Ishikawa (cell line): ENCODE results near the gene RIPOR1.

ENCODE experiments used
- CEBPB ChIP-seq: IDR thresholded peaks from 2 replicates; pipeline ENCODE4 v1.6.1; 2012
- CREB1 ChIP-seq: IDR thresholded peaks from 2 replicates; pipeline ENCODE4 v1.6.1; 2012; ENCODE audit warnings: low read depth
- EGR1 ChIP-seq: IDR thresholded peaks from 2 replicates; pipeline ENCODE4 v1.6.1; 2012
- EP300 ChIP-seq: IDR thresholded peaks from 2 replicates; pipeline ENCODE4 v1.6.1; 2012; ENCODE audit warnings: borderline replicate concordance
- FOXM1 ChIP-seq: IDR thresholded peaks from 2 replicates; pipeline ENCODE4 v1.6.1; 2012; ENCODE audit warnings: low read depth, borderline replicate concordance
- NFIC ChIP-seq: IDR thresholded peaks from 2 replicates; pipeline ENCODE4 v1.6.1; 2012
- RAD21 ChIP-seq: IDR thresholded peaks from 2 replicates; pipeline ENCODE4 v1.6.1; 2012; ENCODE audit warnings: low read depth
- TAF1 ChIP-seq: IDR thresholded peaks from 2 replicates; pipeline ENCODE4 v1.6.1; 2012; ENCODE audit warnings: low read depth, mild to moderate bottlenecking
- TCF12 ChIP-seq: IDR thresholded peaks from 2 replicates; pipeline ENCODE4 v1.6.1; 2012; ENCODE audit warnings: low read depth
- TEAD4 ChIP-seq: IDR thresholded peaks from 2 replicates; pipeline ENCODE4 v1.6.1; 2012
- YY1 ChIP-seq: IDR thresholded peaks from 2 replicates; pipeline ENCODE4 v1.6.1; 2012; ENCODE audit warnings: low read depth
- ZBTB7A ChIP-seq: IDR thresholded peaks from 2 replicates; pipeline ENCODE4 v1.6.1; 2012; ENCODE audit warnings: low read depth
- TF ChIP-seq, protein P1 (sequence below): IDR thresholded peaks from 2 replicates; pipeline ENCODE4 v1.6.1; 2012
- TF ChIP-seq, protein P2 (sequence below): IDR thresholded peaks from 2 replicates; pipeline ENCODE4 v1.6.1; 2012
- TF ChIP-seq, protein P3 (sequence below): IDR thresholded peaks from 2 replicates; pipeline ENCODE4 v1.6.1; 2012; ENCODE audit warnings: low read depth, mild to moderate bottlenecking

RIPOR1 gene

GRCh38 chr16:67571464-67571863, 42.8 kb downstream of the RIPOR1 start:
- TF ChIP-seq, protein P1, sequence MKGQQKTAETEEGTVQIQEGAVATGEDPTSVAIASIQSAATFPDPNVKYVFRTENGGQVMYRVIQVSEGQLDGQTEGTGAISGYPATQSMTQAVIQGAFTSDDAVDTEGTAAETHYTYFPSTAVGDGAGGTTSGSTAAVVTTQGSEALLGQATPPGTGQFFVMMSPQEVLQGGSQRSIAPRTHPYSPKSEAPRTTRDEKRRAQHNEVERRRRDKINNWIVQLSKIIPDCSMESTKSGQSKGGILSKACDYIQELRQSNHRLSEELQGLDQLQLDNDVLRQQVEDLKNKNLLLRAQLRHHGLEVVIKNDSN: no peak
- TF ChIP-seq YY1: no peak
- TF ChIP-seq, protein P2, sequence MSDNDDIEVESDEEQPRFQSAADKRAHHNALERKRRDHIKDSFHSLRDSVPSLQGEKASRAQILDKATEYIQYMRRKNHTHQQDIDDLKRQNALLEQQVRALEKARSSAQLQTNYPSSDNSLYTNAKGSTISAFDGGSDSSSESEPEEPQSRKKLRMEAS: no peak
- no peak for TF ChIP-seq RAD21
- no peak for TF ChIP-seq TAF1
- no peak for TF ChIP-seq FOXM1

- no peak for TF ChIP-seq CEBPB
- TF ChIP-seq EP300: no peak
- TF ChIP-seq TEAD4: no peak
- TF ChIP-seq FOXM1: no peak
- no peak for TF ChIP-seq YY1
Measured at GRCh38 chr16:67571981-67572431, 43.4 kb downstream of the RIPOR1 start.

DNA sequence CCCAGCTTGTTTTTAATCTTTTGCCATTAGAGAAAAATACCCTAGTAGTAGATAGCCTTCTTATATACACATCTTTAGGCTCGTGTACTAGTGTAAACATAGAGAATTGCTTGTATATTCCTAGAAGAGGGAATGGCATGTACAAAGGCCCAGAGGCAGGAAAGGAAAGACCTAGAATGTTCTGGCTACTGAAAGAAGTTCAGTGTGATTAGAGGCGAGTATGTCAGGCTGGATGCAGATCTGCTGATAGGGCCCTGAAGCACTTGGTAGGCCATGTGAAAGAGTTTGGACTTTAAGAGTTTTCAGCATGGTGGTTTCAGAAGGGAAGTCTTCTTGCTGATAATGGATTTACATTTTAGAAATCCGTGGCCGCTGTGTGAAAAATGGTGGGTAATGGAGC, 51.1 kb downstream of the RIPOR1 start:
- TF ChIP-seq YY1 (no peak), EGR1 (no peak), CEBPB (no peak), EP300 (no peak), TEAD4 (no peak)

DNA sequence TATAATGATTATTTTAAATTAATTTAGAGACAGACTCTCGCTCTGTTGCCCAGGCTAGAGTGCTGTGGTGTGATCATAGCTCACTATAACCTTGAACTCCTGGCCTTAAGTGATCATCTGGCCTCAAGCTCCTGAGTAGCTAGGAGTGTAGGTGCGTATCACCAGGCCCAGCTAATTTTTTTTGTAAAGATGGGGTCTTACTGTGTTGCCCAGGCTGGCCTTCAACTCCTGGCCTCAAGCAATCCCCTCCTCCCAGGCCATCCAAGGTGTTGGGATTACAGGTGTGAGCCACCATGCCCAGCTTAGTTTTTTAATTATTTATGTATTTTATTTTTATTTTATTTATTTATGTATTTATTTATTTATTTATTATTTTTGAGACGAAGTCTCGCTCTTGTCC, 51.6 kb downstream of the RIPOR1 start:
- TF ChIP-seq FOXM1 (no peak), EP300 (no peak), CREB1 (no peak), RAD21 (no peak), EGR1 (no peak), YY1 (no peak), TEAD4 (no peak), ZBTB7A (no peak), CEBPB (no peak), TCF12 (no peak), NFIC (no peak), TAF1 (no peak)
- TF ChIP-seq, protein P2: no peak
- TF ChIP-seq, protein P1: no peak
- TF ChIP-seq, protein P3, sequence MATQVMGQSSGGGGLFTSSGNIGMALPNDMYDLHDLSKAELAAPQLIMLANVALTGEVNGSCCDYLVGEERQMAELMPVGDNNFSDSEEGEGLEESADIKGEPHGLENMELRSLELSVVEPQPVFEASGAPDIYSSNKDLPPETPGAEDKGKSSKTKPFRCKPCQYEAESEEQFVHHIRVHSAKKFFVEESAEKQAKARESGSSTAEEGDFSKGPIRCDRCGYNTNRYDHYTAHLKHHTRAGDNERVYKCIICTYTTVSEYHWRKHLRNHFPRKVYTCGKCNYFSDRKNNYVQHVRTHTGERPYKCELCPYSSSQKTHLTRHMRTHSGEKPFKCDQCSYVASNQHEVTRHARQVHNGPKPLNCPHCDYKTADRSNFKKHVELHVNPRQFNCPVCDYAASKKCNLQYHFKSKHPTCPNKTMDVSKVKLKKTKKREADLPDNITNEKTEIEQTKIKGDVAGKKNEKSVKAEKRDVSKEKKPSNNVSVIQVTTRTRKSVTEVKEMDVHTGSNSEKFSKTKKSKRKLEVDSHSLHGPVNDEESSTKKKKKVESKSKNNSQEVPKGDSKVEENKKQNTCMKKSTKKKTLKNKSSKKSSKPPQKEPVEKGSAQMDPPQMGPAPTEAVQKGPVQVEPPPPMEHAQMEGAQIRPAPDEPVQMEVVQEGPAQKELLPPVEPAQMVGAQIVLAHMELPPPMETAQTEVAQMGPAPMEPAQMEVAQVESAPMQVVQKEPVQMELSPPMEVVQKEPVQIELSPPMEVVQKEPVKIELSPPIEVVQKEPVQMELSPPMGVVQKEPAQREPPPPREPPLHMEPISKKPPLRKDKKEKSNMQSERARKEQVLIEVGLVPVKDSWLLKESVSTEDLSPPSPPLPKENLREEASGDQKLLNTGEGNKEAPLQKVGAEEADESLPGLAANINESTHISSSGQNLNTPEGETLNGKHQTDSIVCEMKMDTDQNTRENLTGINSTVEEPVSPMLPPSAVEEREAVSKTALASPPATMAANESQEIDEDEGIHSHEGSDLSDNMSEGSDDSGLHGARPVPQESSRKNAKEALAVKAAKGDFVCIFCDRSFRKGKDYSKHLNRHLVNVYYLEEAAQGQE: no peak

- TF ChIP-seq YY1 (no peak), EGR1 (no peak), NFIC (no peak)
- TF ChIP-seq, protein P3: no peak
Measured at GRCh38 chr16:67593288-67593687, 64.7 kb downstream of the RIPOR1 start.

- TF ChIP-seq EGR1 (no peak), ZBTB7A (no peak), NFIC (no peak), RAD21 (no peak), CEBPB (no peak), TCF12 (no peak)
- TF ChIP-seq, protein P2: no peak
- TF ChIP-seq, protein P3: no peak
Measured at GRCh38 chr16:67593701-67594100, 65.1 kb downstream of the RIPOR1 start.
